HepG2 (cell line): ENCODE results near the gene TOR4A. TPM values are rescaled to one million over a fixed set of nuclear protein-coding genes. Genes with fewer than 3 reads are reported as not detected.

Experiments
- ATAC-seq: fragments of 200-7000 bp; cut with Tn5 transposase; 3 replicates; pipeline ENCODE4 v1.9.1; 2020; ENCODE audit warnings: mild to moderate bottlenecking, moderate library complexity
- BruUV-seq: library from RNA; stranded (reverse); fragments of 400-500 nt; replicated peaks from 2 replicates; lab custom pipeline; 2021; lab: Mats Ljungman, UMichigan
- CTCF ChIA-PET: fragments of 300-600 bp; formaldehyde crosslinking; extraction: SDS; loops from one replicate; lab custom pipeline; 2021; ENCODE audit warnings: low total read pairs, inconsistent platforms, low intra/inter-chr PET ratio; lab: Yijun Ruan, JAX
- POLR2A ChIA-PET: fragments of 350-600 bp; sonication (Branson Sonifier 250); formaldehyde crosslinking; loops from one replicate; lab custom pipeline; 2020; ENCODE audit warnings: antibody characterized with exemption, inconsistent platforms; lab: Yijun Ruan, JAX
- DNase-seq: peaks from one replicate; pipeline ENCODE4 v3.0.0-alpha.2; 2015; ENCODE audit warnings: low spot score
- FAIRE-seq: peaks from 3 replicates; lab custom pipeline; 2011; peaks lifted over from hg19 to GRCh38; lab: Jason Lieb, UNC
- H2AFZ ChIP-seq: one replicate; pipeline ENCODE4 v1.6.1; 2011; ENCODE audit warnings: low read length, inconsistent platforms
- H3K27ac ChIP-seq: fragments of 300-600 bp; 3 replicates; pipeline ENCODE4 v1.8.0; 2011; ENCODE audit warnings: mixed run types, mild to moderate bottlenecking, mixed read lengths, low read length, inconsistent platforms; ENCODE audit not compliant: insufficient read depth; ENCODE audit errors: extremely low read length
- H3K27me3 ChIP-seq, 2 experiments: fragments of 200-600 bp in 1 of 2; 2 replicates in 1 of 2; 3 replicates in 1 of 2; pipeline versions ENCODE4 v1.6.0 to v1.8.0; 2011; ENCODE audit warnings: low read length in 2 of 2, mild to moderate bottlenecking in 2 of 2, moderate library complexity in 2 of 2, inconsistent platforms in 1 of 2; ENCODE audit not compliant: insufficient read depth in 2 of 2, control insufficient read depth in 1 of 2
- H3K36me3 ChIP-seq, 2 experiments: fragments of 200-600 bp in 1 of 2; replicated peaks in 1 of 2; 2 replicates in 1 of 2; 3 replicates in 1 of 2; pipeline versions ENCODE4 v1.5.1 to v1.8.0; 2011; ENCODE audit warnings: low read length in 2 of 2, inconsistent platforms in 1 of 2; ENCODE audit not compliant: insufficient read depth in 2 of 2, control insufficient read depth in 1 of 2
- H3K4me1 ChIP-seq: 2 replicates; pipeline ENCODE4 v1.5.1; 2012; ENCODE audit warnings: low read length, inconsistent platforms; ENCODE audit not compliant: insufficient read depth
- H3K4me2 ChIP-seq: 2 replicates; pipeline ENCODE4 v1.6.0; 2011; ENCODE audit warnings: low read depth, low read length, inconsistent platforms
- H3K4me3 ChIP-seq, 3 experiments: fragments of 200-600 bp in 1 of 3; sonication (generic), shearing (Covaris generic) in 1 of 3; replicated peaks in 1 of 3; 2 replicates each; pipeline ENCODE4 v1.5.1; 2011 to 2016; ENCODE audit warnings: low read length in 3 of 3, inconsistent platforms in 2 of 3, low read depth in 2 of 3, mild to moderate bottlenecking in 2 of 3, control low read depth in 1 of 3, mixed read lengths in 1 of 3; ENCODE audit not compliant: insufficient read depth in 1 of 3
- H3K79me2 ChIP-seq: one replicate; pipeline ENCODE4 v1.6.1; 2011; ENCODE audit warnings: low read length, inconsistent platforms; ENCODE audit not compliant: insufficient read depth
- H3K9ac ChIP-seq: 2 replicates; pipeline ENCODE4 v1.6.0; 2011; ENCODE audit warnings: mild to moderate bottlenecking, low read depth, low read length, inconsistent platforms; ENCODE audit not compliant: insufficient read depth
- H3K9me3 ChIP-seq: 2 replicates; pipeline ENCODE4 v1.5.1; 2012; ENCODE audit warnings: mild to moderate bottlenecking, low read length
- H4K20me1 ChIP-seq: 2 replicates; pipeline ENCODE4 v1.6.0; 2011; ENCODE audit warnings: inconsistent platforms, mild to moderate bottlenecking, low read length, moderate library complexity; ENCODE audit not compliant: insufficient read depth
- BHLHE40 ChIP-seq: IDR thresholded peaks from 2 replicates; pipeline ENCODE4 v1.6.1; 2011; ENCODE audit warnings: low read length, improper control_type of control experiment
- CC2D1A ChIP-seq: sonication (generic); formaldehyde crosslinking; IDR thresholded peaks from 2 replicates; pipeline ENCODE4 v1.8.1; 2023; ENCODE audit warnings: mild to moderate bottlenecking, missing genetic modification reagents
- HCFC1 ChIP-seq: fragments of 150-350 bp; IDR thresholded peaks from 2 replicates; pipeline ENCODE4 v1.6.1; 2014; ENCODE audit warnings: low read depth, low read length
- HNRNPLL ChIP-seq: fragments of 200-400 bp; formaldehyde crosslinking; IDR thresholded peaks from 2 replicates; pipeline ENCODE4 v1.6.1; 2017; ENCODE audit warnings: mild to moderate bottlenecking, low read depth, low read length; ENCODE audit not compliant: poor library complexity, severe bottlenecking
- HOXA5 ChIP-seq: sonication (generic); formaldehyde crosslinking; IDR thresholded peaks from 2 replicates; pipeline ENCODE4 v1.4.0; 2020; ENCODE audit warnings: missing genetic modification reagents
- KLF15 ChIP-seq: sonication (generic); formaldehyde crosslinking; IDR thresholded peaks from 2 replicates; pipeline ENCODE4 v1.8.1; 2023; ENCODE audit warnings: borderline replicate concordance, mild to moderate bottlenecking, inconsistent platforms, missing genetic modification reagents, mixed read lengths
- NR2F6 ChIP-seq, 2 experiments: IDR thresholded peaks; 2 replicates each; pipeline ENCODE4 v1.6.1; 2016; ENCODE audit warnings: antibody characterized with exemption in 1 of 2, mild to moderate bottlenecking in 1 of 2
- SOX13 ChIP-seq, 3 experiments: fragments of 450-650 bp in 1 of 3; sonication (generic) in 1 of 3; formaldehyde crosslinking in 1 of 3; IDR thresholded peaks in 2 of 3; conservative IDR thresholded peaks in 1 of 3; 2 replicates each; pipeline versions ENCODE4 v1.5.0 to v1.6.1; 2016 to 2020; ENCODE audit warnings: antibody characterized with exemption in 1 of 3, mild to moderate bottlenecking in 1 of 3, missing compliant biosample characterization in 1 of 3, missing genetic modification reagents in 1 of 3, moderate library complexity in 1 of 3
- SRSF1 ChIP-seq: fragments of 200-400 bp; formaldehyde crosslinking; optimal IDR thresholded peaks from 2 replicates; pipeline ENCODE3; 2017; ENCODE audit warnings: mild to moderate bottlenecking, low read depth, low read length, moderate library complexity
- ZNF607 ChIP-seq: sonication (generic); formaldehyde crosslinking; IDR thresholded peaks from 2 replicates; pipeline ENCODE4 v1.5.1; 2020; ENCODE audit warnings: missing genetic modification reagents, mild to moderate bottlenecking, borderline replicate concordance
- WGBS: methylation state at CpG from one replicate; pipeline ENCODE4 v1.1.6; 2017; ENCODE audit warnings: low lambda C conversion rate; 5-methylcytosine and 5-hydroxymethylcytosine counted together
- in situ Hi-C: cut with HindIII; loops from 2 replicates; pipeline ENCODE4 v1.10.0; 2017; ENCODE audit warnings: low pct_unique_long_range_greater_than_20kb; ENCODE audit not compliant: extremely low pct_ligation_motif_present
- intact Hi-C: fragments of 100-400 bp; cut with micrococcal nuclease; formaldehyde crosslinking; loops from one replicate; pipeline ENCODE4 v1.10.0; 2022; ENCODE audit not compliant: unreplicated experiment
- polyA plus RNA-seq, 8 experiments: library from polyadenylated mRNA; depleted of rRNA in 3 of 8; stranded (reverse) in 7 of 8; unstranded in 1 of 8; fragments of >200 nt; fragmentation: Illumina TruSeq in 4 of 8; extraction: Trizol in 4 of 8; gene quantifications; 2 replicates each; pipeline versions ENCODE4 v1.2.1 to v1.2.3, GENCODE V29; 2011 to 2016; ENCODE audit warnings: low read depth in 4 of 8, missing spikeins in 1 of 8, mixed read lengths in 1 of 8; ENCODE audit not compliant: insufficient read depth in 1 of 8
- total RNA-seq, 5 experiments: library from RNA; depleted of rRNA; stranded (reverse); fragments of >200 nt; fragmentation: Illumina TruSeq; extraction: Trizol; gene quantifications; 2 replicates each; pipeline ENCODE4 v1.2.3, GENCODE V29; 2016; ENCODE audit warnings: low read depth in 1 of 5
- TF ChIP-seq, protein P1 (sequence below): sonication (generic); formaldehyde crosslinking; conservative IDR thresholded peaks from 2 replicates; pipeline ENCODE4 v1.4.0; 2020; ENCODE audit warnings: mild to moderate bottlenecking, missing genetic modification reagents, moderate library complexity
- TF ChIP-seq, protein P2 (sequence below): sonication (generic); formaldehyde crosslinking; IDR thresholded peaks from 2 replicates; pipeline ENCODE4 v1.4.0; 2020; ENCODE audit warnings: missing genetic modification reagents, borderline replicate concordance

TOR4A gene
- total and polyA plus RNA-seq, 2 of the 13 experiments (the other 11 are each of a cell fraction or from before 2014, with no cell fraction given) = 11.1 to 14.2 TPM

DNA sequence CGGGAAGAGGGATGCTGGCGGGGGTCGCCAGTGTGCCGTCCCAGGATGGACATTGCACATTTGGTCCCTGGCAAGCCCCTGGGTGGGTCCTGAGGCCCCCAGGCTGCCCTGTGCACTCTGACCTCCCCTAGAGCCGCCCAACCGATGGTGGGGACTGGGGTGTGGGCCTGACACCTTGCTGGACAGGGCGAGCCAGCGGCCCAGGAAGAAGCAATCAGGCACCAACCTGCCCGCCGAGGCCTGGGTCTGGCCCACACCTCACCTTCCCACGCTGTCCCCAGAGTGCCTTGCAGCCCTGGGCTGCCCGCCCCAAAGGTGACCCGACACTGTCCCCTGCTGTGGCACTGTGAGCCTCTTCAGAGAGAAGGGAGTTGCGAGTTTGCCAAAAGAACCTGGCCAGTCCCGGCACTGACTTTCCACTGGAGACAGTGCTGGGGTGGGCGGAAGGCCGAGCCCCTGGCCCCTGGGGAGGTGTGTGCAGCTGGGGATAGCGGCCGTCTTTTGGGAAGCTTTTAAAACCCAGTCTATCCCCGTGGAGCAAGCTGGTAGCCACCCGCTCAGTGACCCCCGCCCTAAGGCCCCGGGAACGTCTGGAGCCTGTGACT, 36.5 kb downstream of the TOR4A start (continued):
- TF ChIP-seq KLF15 (CRISPR knock-in tag) (no peak), HOXA5 (CRISPR knock-in tag) (no peak), CC2D1A (no peak), BHLHE40 (no peak), ZNF607 (CRISPR knock-in tag) (no peak), HCFC1 (no peak)
- TF ChIP-seq, protein P1, sequence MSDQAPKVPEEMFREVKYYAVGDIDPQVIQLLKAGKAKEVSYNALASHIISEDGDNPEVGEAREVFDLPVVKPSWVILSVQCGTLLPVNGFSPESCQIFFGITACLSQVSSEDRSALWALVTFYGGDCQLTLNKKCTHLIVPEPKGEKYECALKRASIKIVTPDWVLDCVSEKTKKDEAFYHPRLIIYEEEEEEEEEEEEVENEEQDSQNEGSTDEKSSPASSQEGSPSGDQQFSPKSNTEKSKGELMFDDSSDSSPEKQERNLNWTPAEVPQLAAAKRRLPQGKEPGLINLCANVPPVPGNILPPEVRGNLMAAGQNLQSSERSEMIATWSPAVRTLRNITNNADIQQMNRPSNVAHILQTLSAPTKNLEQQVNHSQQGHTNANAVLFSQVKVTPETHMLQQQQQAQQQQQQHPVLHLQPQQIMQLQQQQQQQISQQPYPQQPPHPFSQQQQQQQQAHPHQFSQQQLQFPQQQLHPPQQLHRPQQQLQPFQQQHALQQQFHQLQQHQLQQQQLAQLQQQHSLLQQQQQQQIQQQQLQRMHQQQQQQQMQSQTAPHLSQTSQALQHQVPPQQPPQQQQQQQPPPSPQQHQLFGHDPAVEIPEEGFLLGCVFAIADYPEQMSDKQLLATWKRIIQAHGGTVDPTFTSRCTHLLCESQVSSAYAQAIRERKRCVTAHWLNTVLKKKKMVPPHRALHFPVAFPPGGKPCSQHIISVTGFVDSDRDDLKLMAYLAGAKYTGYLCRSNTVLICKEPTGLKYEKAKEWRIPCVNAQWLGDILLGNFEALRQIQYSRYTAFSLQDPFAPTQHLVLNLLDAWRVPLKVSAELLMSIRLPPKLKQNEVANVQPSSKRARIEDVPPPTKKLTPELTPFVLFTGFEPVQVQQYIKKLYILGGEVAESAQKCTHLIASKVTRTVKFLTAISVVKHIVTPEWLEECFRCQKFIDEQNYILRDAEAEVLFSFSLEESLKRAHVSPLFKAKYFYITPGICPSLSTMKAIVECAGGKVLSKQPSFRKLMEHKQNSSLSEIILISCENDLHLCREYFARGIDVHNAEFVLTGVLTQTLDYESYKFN = no peak

DNA sequence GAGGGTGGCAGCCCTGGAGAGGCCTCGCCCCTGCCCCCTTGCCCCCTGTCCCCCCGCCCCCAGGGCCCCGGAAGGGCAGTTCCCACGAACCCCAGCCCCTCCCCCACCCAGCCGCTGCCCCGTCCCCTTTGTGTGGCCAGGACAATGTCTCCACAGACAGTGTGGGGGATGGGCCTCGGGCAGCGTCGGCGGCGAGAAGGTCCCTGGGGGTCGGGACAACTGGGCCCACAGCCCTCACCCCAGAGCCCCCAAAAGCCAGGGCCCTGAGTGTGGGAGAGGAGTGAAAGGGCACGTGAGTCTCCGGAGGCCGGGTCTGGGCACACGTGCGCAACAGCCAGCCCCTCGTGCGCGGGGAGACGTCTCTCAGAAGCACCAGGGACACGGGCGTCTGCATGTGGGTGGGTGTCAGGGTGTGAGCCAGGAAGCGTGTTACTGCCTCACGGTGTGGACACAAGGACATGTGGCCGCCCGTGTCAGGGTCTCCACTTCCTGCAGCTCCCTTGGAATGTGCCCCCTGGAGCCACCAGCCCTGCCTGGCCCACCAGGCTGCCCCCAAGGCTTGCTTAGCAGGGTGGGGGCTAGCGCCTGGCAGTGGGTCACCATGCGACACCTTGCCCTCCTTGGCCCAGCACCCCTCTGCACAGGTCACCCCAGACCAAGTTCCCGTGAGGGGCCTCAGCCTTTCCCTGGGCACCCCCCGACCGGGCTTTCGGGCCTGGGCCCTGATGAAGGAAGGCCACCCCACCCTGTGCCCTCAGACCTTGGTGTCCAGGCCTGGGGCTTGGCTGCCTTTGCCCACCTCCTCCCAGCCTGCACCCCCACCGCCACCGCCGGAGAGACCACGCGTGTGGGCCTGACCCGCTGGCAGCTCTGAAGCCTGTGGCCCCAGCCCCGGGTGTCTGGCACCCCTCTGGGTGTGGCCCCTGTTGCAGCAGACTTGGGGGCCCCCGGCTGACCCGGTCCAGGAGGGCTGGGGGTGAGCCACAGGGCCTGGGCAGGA, 37.3 kb downstream of the TOR4A start:
- no peak overlapping the region for H3K9ac ChIP-seq
- no peak overlapping the region for H2AFZ ChIP-seq
- H3K4me1 ChIP-seq = peaks cover 52% of the 10 kb centered on the region
- peak overlapping the region in 1 of 3 experiments; percentile 55; a peak in 1 of 6 replicates for H3K4me3 ChIP-seq
- POLR2A ChIA-PET = no interaction called here
- FAIRE-seq (no peak), DNase-seq (no peak), ATAC-seq (no peak)
- no peaks in the 10 kb centered on the region for H3K36me3 ChIP-seq
- BruUV-seq = no TSS peak
- H4K20me1 ChIP-seq = peaks cover 4% of the 10 kb centered on the region; the same call in 1 of the 2 replicates
- H3K9me3 ChIP-seq = no peaks in the 10 kb centered on the region
- H3K79me2 ChIP-seq = no peaks in the 10 kb centered on the region
- H3K27ac ChIP-seq = no peak overlapping the region
- H3K27me3 ChIP-seq = peaks cover 21 to 69% of the 10 kb centered on the region in 2 experiments
- H3K4me2 ChIP-seq = peak overlapping the region; percentile 58
- intact Hi-C loops = no loop called here
- WGBS = 9% methylated on average over 11 of the region's 42 CpGs
- in situ Hi-C loops = no loop called here
- CTCF ChIA-PET = no interaction called here
- TF ChIP-seq SOX13 (IDR thresholded peaks at IDR 0.05) = no peak
- TF ChIP-seq SOX13 (CRISPR knock-in tag; conservative IDR thresholded peaks at IDR 0.05 in 1 of 2, IDR thresholded peaks at IDR 0.05 in 1 of 2) = peak in 1 of 2 experiments; percentile 24; a peak in 1 of 4 replicates
- no peak for TF ChIP-seq NR2F6 (IDR thresholded peaks at IDR 0.05)
- TF ChIP-seq NR2F6 (CRISPR knock-in tag; IDR thresholded peaks at IDR 0.05) = no peak
- peak; percentile 34 for TF ChIP-seq SRSF1
- TF ChIP-seq, protein P2, sequence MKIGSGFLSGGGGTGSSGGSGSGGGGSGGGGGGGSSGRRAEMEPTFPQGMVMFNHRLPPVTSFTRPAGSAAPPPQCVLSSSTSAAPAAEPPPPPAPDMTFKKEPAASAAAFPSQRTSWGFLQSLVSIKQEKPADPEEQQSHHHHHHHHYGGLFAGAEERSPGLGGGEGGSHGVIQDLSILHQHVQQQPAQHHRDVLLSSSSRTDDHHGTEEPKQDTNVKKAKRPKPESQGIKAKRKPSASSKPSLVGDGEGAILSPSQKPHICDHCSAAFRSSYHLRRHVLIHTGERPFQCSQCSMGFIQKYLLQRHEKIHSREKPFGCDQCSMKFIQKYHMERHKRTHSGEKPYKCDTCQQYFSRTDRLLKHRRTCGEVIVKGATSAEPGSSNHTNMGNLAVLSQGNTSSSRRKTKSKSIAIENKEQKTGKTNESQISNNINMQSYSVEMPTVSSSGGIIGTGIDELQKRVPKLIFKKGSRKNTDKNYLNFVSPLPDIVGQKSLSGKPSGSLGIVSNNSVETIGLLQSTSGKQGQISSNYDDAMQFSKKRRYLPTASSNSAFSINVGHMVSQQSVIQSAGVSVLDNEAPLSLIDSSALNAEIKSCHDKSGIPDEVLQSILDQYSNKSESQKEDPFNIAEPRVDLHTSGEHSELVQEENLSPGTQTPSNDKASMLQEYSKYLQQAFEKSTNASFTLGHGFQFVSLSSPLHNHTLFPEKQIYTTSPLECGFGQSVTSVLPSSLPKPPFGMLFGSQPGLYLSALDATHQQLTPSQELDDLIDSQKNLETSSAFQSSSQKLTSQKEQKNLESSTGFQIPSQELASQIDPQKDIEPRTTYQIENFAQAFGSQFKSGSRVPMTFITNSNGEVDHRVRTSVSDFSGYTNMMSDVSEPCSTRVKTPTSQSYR (CRISPR knock-in tag) = peak; percentile 85
- TF ChIP-seq HNRNPLL = peak; percentile 20
